Psoas muscle (tissue), 8 donors: ENCODE results near the gene TBXAS1. TPM values are rescaled to one million over a fixed set of nuclear protein-coding genes. Genes with fewer than 3 reads are reported as not detected.

Source experiments
- ATAC-seq, 4 donors: fragments of 200-7000 bp; cut with Tn5 transposase; one replicate each; pipeline ENCODE4 v1.9.1; 2020; ENCODE audit warnings: moderate library complexity in 3 of 4, mild to moderate bottlenecking in 2 of 4
- DNase-seq, 2 donors: peaks; one replicate each; pipeline ENCODE4 v3.0.0-alpha.2; 2020
- H3K27ac ChIP-seq: fragments of 200-600 bp; one replicate; pipeline ENCODE4 v1.8.0; 2022
- H3K27me3 ChIP-seq, 3 donors: fragments of 200-600 bp in 1 of 3; one replicate each; pipeline versions ENCODE4 v1.6.1 to v1.8.0; 2013 to 2022; ENCODE audit warnings: low read length in 2 of 3, mild to moderate bottlenecking in 2 of 3, moderate library complexity in 1 of 3; ENCODE audit not compliant: insufficient read depth in 3 of 3
- H3K36me3 ChIP-seq, 2 donors: fragments of 200-600 bp in 1 of 2; one replicate each; pipeline versions ENCODE4 v1.6.1 to v1.8.0; 2013 to 2022; ENCODE audit warnings: low read depth in 1 of 2, mild to moderate bottlenecking in 1 of 2, moderate library complexity in 1 of 2; ENCODE audit not compliant: insufficient read depth in 1 of 2
- H3K4me1 ChIP-seq: fragments of 200-600 bp; one replicate; pipeline ENCODE4 v1.8.0; 2022
- H3K4me3 ChIP-seq: fragments of 200-600 bp; one replicate; pipeline ENCODE4 v1.8.0; 2022; ENCODE audit warnings: mild to moderate bottlenecking
- H3K9me3 ChIP-seq: fragments of 200-600 bp; one replicate; pipeline ENCODE4 v1.8.0; 2022
- WGBS, 3 donors: extraction: QIAGEN DNeasy Blood & Tissue Kit; methylation state at CpG; one replicate each; pipeline versions ENCODE4 v1.1.6 to v1.1.7; 2013; 5-methylcytosine and 5-hydroxymethylcytosine counted together
- intact Hi-C, 2 donors: fragments of 100-400 bp; cut with DNase I; formaldehyde crosslinking; loops; one replicate each; pipeline versions ENCODE4 v1.11.0 to v1.14.2; 2022
- polyA plus RNA-seq, 3 donors: library from polyadenylated mRNA; stranded (reverse); fragments of 200-250 nt; gene quantifications; one replicate each; pipeline ENCODE4 v1.2.3, GENCODE V29; 2013
- total RNA-seq, 4 donors: library from RNA; stranded (reverse); fragmentation: NEBNext Ultra II Directional in 2 of 4; extraction: Animal tissue kit (Norgen Biotek cat#: 25700) in 2 of 4; gene quantifications; one replicate each; pipeline versions ENCODE4 v1.2.1 to v1.2.4, GENCODE V29; 2021 to 2023
- TF ChIP-seq, protein P1 (sequence below): fragments of 200-600 bp; IDR thresholded peaks from one replicate; pipeline ENCODE4 v1.8.0; 2022; ENCODE audit warnings: antibody characterized with exemption
- donor health status: healthy with polysubstance abuse.
- donor health status: DM: no; HTN: no; CAD: no; lungs with moderate emphysema.
- donor health status: Bipolar disorder and iron deficiency.
- donor health status: healthy.
- donor health status: DM: yes; HTN: yes; CAD: no.
- donor health status: DM: no; HTN: no; CAD: no.
- donor health status: DM: no; HTN: no; CAD: no.
- donor health status: DM: yes; HTN: yes; CAD: no.

Gene TBXAS1
- total and polyA plus RNA-seq, 7 donors = 0.90 to 2.9 (median 2.0) TPM

DNA sequence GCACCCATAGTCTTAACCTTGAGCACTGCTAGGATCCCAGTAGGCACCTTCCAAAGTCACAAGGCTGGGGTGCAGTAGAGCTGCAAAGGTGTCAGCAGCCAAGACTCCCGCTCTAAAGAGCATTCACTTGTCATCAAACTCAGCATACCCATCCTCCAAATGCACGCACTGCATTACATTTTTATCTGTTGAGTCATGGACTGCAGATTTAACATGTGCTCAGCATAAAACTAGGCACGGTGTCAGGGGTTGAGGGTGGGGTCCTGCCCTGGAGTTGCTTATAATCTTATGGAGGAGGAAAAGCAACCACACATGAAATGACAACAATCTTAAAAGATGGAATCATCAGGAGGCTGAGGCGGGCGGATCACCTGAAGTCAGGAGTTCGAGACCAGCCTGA is 131.1 kb downstream of the TBXAS1 start:
- intact Hi-C loops = no loop called here
- Histone ChIP-seq H3K4me1 (no peaks in the 10 kb centered on the region), H3K27me3 (no peaks in the 10 kb centered on the region), H3K36me3 (no peaks in the 10 kb centered on the region), H3K27ac (no peak overlapping the region), H3K9me3 (no peaks in the 10 kb centered on the region), H3K4me3 (no peak overlapping the region)
- no peak for ATAC-seq
- DNase-seq = no peak
- 83 to 89% (median 83%) methylated on average over 6 of the region's 6 CpGs for WGBS, 3 donors
- TF ChIP-seq, protein P1, sequence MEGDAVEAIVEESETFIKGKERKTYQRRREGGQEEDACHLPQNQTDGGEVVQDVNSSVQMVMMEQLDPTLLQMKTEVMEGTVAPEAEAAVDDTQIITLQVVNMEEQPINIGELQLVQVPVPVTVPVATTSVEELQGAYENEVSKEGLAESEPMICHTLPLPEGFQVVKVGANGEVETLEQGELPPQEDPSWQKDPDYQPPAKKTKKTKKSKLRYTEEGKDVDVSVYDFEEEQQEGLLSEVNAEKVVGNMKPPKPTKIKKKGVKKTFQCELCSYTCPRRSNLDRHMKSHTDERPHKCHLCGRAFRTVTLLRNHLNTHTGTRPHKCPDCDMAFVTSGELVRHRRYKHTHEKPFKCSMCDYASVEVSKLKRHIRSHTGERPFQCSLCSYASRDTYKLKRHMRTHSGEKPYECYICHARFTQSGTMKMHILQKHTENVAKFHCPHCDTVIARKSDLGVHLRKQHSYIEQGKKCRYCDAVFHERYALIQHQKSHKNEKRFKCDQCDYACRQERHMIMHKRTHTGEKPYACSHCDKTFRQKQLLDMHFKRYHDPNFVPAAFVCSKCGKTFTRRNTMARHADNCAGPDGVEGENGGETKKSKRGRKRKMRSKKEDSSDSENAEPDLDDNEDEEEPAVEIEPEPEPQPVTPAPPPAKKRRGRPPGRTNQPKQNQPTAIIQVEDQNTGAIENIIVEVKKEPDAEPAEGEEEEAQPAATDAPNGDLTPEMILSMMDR = no peak

DNA sequence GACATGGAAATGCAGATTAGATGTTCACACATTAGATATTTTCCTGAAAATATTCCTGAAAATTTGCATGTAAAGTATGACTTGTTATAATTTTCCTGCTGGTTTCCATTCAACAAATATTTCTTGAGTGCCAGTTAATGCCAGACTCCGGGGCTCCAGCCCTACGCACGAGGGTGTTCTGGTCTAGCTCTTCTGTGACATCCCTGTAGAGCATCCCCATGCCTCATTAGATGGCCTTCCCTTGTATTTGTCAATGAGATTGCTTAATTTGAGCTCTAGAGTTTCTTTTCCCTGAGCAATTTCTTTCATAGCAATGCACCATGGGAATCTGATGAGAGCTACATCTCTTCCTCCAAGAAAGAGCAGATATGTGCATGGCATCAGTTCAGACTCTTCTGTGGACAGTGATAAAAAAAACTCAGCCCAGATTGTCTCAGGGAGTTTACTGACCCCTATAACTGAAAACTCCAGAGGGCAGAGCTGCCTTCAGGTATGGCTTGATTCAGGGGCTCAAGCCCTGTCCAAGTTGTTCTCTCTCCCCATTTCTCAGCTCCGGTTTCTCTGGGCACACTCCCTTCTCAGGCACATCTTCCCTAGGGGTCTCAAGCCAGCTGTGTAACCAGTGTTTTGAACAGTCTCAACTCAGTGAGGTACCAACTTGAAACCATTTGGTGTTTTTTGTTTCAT is 137.0 kb downstream of the TBXAS1 start:
- intact Hi-C loops = no loop called here
- 87 to 91% (median 88%) methylated on average over 4 of the region's 4 CpGs for WGBS, 3 donors

DNA sequence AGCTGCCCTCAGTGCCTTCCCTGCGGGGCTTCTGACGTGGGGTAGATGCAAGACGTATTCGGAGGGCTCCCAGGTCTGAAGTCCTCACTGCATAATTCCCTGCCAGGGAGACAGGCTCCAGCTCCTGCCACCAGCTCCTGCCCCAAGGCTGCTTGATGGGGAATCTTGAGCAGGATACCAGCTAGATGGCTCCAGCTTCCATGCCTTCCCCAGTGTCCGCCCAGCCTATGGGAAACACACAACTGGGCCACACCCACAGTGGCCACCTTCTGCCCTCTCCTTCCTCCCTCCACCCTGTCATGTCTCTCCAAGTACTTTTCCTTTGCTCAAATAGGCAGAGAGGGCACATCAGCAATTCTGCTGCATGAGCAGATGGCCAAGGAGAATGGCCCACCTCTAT is 137.9 kb downstream of the TBXAS1 start:
- Histone ChIP-seq H3K4me3 (no peak overlapping the region), H3K4me1 (no peaks in the 10 kb centered on the region), H3K27me3 (peaks cover 0 to 4% (median 0%) of the 10 kb centered on the region in 3 donors), H3K9me3 (no peaks in the 10 kb centered on the region), H3K27ac (no peak overlapping the region), H3K36me3 (no peaks in the 10 kb centered on the region)
- intact Hi-C loops = no loop called here
- TF ChIP-seq, protein P1 = no peak
- 86 to 89% (median 86%) methylated on average over 5 of the region's 5 CpGs for WGBS, 3 donors
- DNase-seq (no peak), ATAC-seq (no peak)

More for the DNA sequence above, 137.0 kb downstream of the TBXAS1 start:
- Histone ChIP-seq H3K27ac (no peak overlapping the region), H3K4me3 (no peak overlapping the region), H3K27me3 (peaks cover 0 to 4% (median 0%) of the 10 kb centered on the region in 3 donors), H3K36me3 (no peaks in the 10 kb centered on the region), H3K9me3 (no peaks in the 10 kb centered on the region), H3K4me1 (no peaks in the 10 kb centered on the region)
- DNase-seq (no peak), ATAC-seq (no peak)
- TF ChIP-seq, protein P1 = no peak

DNA sequence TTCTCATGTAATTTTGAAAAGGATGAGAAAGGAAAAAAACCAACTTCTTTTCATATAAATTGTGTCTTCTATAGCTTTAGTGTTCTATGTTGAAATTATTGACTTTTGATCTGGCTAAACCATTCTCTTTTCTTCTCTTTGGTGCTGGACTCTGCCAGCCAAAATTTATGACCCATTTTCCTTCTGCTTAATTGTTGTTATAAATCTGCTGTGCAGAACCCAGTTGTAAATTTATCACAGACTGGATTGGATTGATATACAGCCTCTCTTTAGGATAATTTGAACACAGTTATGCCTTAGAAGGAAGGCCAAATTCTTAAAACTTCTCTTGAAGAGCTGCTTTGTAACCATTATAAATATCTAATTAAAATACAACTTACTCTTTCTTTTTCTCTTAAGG is 139.9 kb downstream of the TBXAS1 start:
- TF ChIP-seq, protein P1 = no peak
- H3K36me3 ChIP-seq = no peaks in the 10 kb centered on the region
- H3K9me3 ChIP-seq = no peaks in the 10 kb centered on the region
- H3K4me1 ChIP-seq = no peaks in the 10 kb centered on the region
- no peak overlapping the region for H3K4me3 ChIP-seq
- H3K27me3 ChIP-seq = peaks cover 0 to 7% (median 0%) of the 10 kb centered on the region in 3 donors
- ATAC-seq = no peak
- DNase-seq = no peak
- H3K27ac ChIP-seq = no peak overlapping the region
- intact Hi-C loops = no loop called here

DNA sequence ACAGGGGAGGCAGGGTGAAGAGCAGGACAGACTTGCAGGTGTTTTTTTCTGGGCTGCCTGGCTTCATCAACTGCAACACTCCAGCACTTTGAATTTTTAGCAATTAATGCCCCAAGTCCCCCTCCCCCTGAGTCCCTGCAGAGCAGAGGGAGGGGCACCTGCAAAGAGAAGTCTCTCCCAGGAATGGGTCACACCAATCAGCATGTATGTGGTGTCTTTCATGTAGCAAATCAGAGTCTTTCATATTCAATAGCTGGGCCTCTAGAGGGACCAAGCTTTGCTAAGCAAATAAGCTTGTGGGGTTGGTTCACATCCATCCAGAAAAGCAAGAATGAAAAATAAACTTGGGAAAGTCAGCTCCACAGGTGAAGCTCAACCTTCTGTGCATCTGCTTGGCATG is 143.0 kb downstream of the TBXAS1 start:
- no peak overlapping the region for H3K4me3 ChIP-seq
- ATAC-seq (no peak), DNase-seq (no peak)
- intact Hi-C loops = no loop called here
- no peak overlapping the region for H3K27ac ChIP-seq
- H3K4me1 ChIP-seq = no peaks in the 10 kb centered on the region
- no peaks in the 10 kb centered on the region for H3K9me3 ChIP-seq
- TF ChIP-seq, protein P1 = no peak
- peaks cover 0 to 7% (median 0%) of the 10 kb centered on the region in 3 donors for H3K27me3 ChIP-seq
- no peaks in the 10 kb centered on the region for H3K36me3 ChIP-seq
